Measurements from ENCODE around the gene EDIL3.
A peak's percentile ranks its signal among the peaks of the same experiment; 100 is the strongest.

Gene EDIL3

GRCh38 chr5:84385705-84386104, 1.0 kb upstream of the EDIL3 start:
- no peaks in the 10 kb centered on the region; the same call in 1 of the 2 replicates for H3K27me3 ChIP-seq (replicated peaks; ENCODE audit: insufficient read depth, low read length)
- TF ChIP-seq EZH2phosphoT487 (IDR thresholded peaks at IDR 0.05; ENCODE audit: low read length) (no peak), EZH2 (optimal IDR thresholded peaks at IDR 0.05; ENCODE audit: low read depth, low read length) (no peak), CTCF (IDR thresholded peaks at IDR 0.05; ENCODE audit: low read length) (no peak)
- H3K27ac ChIP-seq (ENCODE audit: low read length) = no peak overlapping the region
- no peaks in the 10 kb centered on the region for H3K79me2 ChIP-seq (ENCODE audit: low read length)
- peak overlapping the region; percentile 63 for H2AFZ ChIP-seq (ENCODE audit: low read length)
- peak overlapping the region; percentile 58 for H3K4me3 ChIP-seq (ENCODE audit: low read length)
- no peaks in the 10 kb centered on the region for H3K4me1 ChIP-seq (ENCODE audit: low read length)
- H3K9me3 ChIP-seq (replicated peaks; ENCODE audit: insufficient read depth, low read length) = no peaks in the 10 kb centered on the region
- DNase-seq = peak; percentile 11
- H4K20me1 ChIP-seq (ENCODE audit: insufficient read depth, low read length) = no peaks in the 10 kb centered on the region
- no peaks in the 10 kb centered on the region for H3K9me2 ChIP-seq (replicated peaks; ENCODE audit: insufficient read depth, low read length)
- H3K36me3 ChIP-seq (replicated peaks; ENCODE audit: insufficient read depth, low read length) = no peaks in the 10 kb centered on the region
- H3K9ac ChIP-seq (ENCODE audit: low read length) = no peak overlapping the region
- peak overlapping the region; percentile 76 for H3K4me2 ChIP-seq (ENCODE audit: low read depth, low read length)
- H3F3A ChIP-seq (ENCODE audit: insufficient read depth, low read length) = no peaks in the 10 kb centered on the region

DNA sequence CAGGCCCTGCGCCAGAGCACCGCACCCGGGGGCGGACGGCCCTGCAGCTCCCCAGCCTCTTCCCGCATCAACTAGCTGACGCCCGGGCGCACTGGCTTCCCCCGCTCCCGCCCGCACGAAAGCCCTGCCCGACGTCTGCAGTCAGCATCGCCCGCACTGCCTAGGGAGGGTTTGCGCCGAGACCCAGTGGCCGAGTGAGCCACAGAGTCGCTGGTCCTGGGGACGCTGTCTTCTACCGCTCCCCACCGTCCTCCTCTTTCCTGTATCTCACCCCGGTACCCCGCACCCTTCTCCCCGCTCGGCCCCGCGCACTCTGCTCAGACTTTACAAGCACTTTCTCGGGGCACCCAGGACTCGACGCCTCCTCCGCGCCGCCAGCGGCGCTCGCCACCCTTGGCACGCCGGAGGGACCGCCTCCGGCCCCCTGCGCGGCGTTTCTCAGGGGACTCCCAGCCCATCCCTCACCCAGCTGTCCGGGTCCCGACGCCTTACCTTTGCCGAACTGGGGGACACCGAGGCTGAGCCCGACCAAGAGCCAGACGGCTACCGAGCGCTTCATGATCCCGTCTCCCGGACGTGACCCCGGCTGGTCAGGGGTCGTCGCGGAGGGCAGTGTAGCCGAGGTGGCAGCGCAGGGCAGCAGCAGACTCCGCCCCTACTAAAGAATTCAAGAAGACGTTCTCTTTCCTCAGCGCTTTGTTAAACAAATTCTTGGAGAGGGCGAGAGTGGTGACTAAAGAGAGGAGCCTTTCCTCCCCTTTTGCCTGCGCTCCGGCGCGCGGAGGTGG, 670 bp downstream of the EDIL3 start:
- Histone ChIP-seq H3K4me3 (ENCODE audit: low read length) (peak overlapping the region; percentile 60), H3K9me2 (replicated peaks; ENCODE audit: insufficient read depth, low read length) (no peaks in the 10 kb centered on the region), H3F3A (ENCODE audit: insufficient read depth, low read length) (no peaks in the 10 kb centered on the region), H3K9me3 (replicated peaks; ENCODE audit: insufficient read depth, low read length) (no peaks in the 10 kb centered on the region), H3K36me3 (replicated peaks; ENCODE audit: insufficient read depth, low read length) (no peaks in the 10 kb centered on the region), H3K4me1 (ENCODE audit: low read length) (no peaks in the 10 kb centered on the region), H3K27me3 (replicated peaks; ENCODE audit: insufficient read depth, low read length) (no peaks in the 10 kb centered on the region; the same call in 1 of the 2 replicates), H3K4me2 (ENCODE audit: low read depth, low read length) (peak overlapping the region; percentile 89), H3K27ac (ENCODE audit: low read length) (no peak overlapping the region), H4K20me1 (ENCODE audit: insufficient read depth, low read length) (no peaks in the 10 kb centered on the region), H3K9ac (ENCODE audit: low read length) (no peak overlapping the region), H2AFZ (ENCODE audit: low read length) (peak overlapping the region; percentile 69), H3K79me2 (ENCODE audit: low read length) (no peaks in the 10 kb centered on the region)
- TF ChIP-seq CTCF (IDR thresholded peaks at IDR 0.05; ENCODE audit: low read length) (no peak), EZH2 (optimal IDR thresholded peaks at IDR 0.05; ENCODE audit: low read depth, low read length) (no peak), EZH2phosphoT487 (IDR thresholded peaks at IDR 0.05; ENCODE audit: low read length) (no peak)
- DNase-seq = no peak

- Histone ChIP-seq H3K27ac (ENCODE audit: low read length) (no peak overlapping the region), H3K4me1 (ENCODE audit: low read length) (no peaks in the 10 kb centered on the region), H3K4me3 (ENCODE audit: low read length) (peak overlapping the region; percentile 60; the same call in 1 of the 2 replicates), H3K79me2 (ENCODE audit: low read length) (no peaks in the 10 kb centered on the region), H3K27me3 (replicated peaks; ENCODE audit: insufficient read depth, low read length) (no peaks in the 10 kb centered on the region; the same call in 1 of the 2 replicates), H3K9ac (ENCODE audit: low read length) (no peak overlapping the region), H3K9me2 (replicated peaks; ENCODE audit: insufficient read depth, low read length) (no peaks in the 10 kb centered on the region), H2AFZ (ENCODE audit: low read length) (no peak overlapping the region), H4K20me1 (ENCODE audit: insufficient read depth, low read length) (no peaks in the 10 kb centered on the region), H3K9me3 (replicated peaks; ENCODE audit: insufficient read depth, low read length) (no peaks in the 10 kb centered on the region), H3K4me2 (ENCODE audit: low read depth, low read length) (peak overlapping the region; percentile 89), H3K36me3 (replicated peaks; ENCODE audit: insufficient read depth, low read length) (no peaks in the 10 kb centered on the region), H3F3A (ENCODE audit: insufficient read depth, low read length) (no peaks in the 10 kb centered on the region)
- no peak for TF ChIP-seq EZH2phosphoT487 (IDR thresholded peaks at IDR 0.05; ENCODE audit: low read length)
- no peak for TF ChIP-seq CTCF (IDR thresholded peaks at IDR 0.05; ENCODE audit: low read length)
- TF ChIP-seq EZH2 (optimal IDR thresholded peaks at IDR 0.05; ENCODE audit: low read depth, low read length) = no peak
- DNase-seq = no peak
Measured at GRCh38 chr5:84383296-84383815, 1.3 kb downstream of the EDIL3 start.
